ENCODE data around the gene KIF19.

Gene KIF19

DNA sequence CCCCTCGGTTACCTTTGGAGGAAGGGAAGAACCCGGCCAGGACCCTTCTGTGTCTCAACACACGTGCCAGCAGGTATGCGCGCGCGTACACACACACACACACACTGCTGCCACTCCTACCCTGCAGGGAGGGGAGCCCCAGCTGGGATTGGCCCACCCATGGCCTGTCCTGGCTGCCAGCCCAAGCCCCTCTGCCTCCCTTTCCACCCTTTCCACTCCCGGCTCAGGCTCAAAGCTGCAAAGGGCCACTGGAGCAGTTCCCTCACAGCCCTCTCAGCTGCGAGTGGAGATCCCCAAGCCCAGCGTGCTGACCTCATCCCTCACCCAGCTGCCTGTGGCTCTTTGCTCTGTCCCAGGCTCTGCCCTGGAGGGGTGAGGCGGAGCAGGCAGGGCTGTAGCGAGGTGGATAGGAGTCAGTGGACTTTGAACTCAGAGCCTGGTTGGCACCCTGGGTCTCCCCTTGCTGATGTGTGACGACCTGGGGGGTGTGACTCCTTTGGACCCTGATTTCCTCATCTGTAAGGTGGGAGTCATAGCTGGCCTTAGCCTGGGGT is 14.5 kb downstream of the KIF19 start:
- no peak for DNase-seq (ENCODE audit: low spot score)

DNA sequence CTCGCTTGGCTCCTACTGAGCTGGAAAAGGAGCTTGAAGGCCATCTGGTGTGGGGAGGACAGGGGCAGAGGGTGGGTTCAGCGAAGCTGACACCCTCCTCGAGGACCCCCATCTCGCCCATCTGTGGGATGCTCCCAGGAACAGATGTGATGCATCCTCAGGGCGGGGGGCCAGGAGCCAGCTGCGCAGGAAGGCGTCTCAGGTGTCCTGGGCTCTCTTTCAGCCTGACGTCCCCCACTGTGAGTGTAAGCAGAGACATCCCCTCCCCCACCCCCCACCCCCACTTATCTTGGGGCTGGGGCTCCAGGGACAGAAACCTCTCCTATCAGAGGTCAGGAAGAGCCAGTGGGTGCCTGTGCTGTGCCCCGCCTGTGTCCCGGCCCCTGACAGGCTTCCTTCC is 16.2 kb downstream of the KIF19 start:
- DNase-seq (ENCODE audit: low spot score), result no peak

DNA sequence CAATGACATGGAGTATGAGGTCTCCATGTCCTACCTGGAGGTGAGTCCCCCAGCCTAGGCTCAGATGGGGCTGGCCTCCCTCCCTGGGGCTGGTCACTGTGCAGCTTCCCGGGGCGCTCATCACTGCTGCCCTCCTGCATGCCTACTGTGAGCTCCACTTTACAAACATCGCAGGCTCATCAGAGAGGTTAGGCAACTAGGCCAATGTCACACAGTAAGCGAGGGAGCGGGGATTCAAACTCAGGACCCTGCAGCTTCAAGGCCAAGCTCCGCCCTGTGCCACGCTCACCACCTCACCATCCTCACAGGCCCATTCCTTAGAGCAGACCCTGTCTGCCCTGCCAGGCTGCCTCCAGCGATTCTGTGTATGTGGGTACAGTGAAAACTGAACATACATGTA is 17.1 kb downstream of the KIF19 start:
- DNase-seq (ENCODE audit: low spot score), result no peak

DNA sequence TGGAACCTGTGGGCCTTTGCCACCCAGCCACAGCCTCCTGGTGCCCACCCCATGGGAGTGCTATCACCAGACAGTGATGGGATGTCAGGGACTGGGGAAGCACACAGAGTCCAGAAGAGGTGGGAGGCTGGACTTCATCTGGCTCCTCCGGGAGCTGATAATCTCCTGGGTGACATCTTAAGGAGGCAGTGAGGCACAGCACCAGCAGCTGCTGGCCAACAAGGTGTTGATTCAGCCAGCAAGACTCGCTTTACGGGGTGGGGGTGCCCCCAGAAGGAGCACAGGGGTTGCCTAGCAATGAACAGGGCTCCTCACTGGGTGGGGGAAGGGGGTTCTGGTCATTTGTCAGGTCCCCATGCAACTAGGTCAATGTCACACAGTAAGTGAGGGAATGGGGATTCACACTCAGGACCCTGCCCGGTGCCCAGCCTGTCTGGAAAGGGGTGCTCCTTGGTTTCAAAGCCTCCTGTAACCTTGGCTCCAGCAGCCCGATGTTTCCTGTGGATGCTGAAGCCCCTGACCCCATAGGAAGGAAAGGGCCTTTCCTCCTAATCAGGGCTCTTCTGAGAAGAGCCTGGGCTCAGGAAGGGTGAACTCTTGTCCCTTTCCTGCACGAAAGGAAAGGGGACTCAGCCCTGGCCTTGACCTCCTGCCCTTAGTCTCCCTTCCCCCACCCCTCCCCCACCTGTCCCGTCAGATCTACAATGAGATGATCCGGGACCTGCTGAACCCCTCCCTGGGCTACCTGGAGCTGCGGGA is 17.7 kb downstream of the KIF19 start:
- no peak for DNase-seq (ENCODE audit: low spot score)

DNA sequence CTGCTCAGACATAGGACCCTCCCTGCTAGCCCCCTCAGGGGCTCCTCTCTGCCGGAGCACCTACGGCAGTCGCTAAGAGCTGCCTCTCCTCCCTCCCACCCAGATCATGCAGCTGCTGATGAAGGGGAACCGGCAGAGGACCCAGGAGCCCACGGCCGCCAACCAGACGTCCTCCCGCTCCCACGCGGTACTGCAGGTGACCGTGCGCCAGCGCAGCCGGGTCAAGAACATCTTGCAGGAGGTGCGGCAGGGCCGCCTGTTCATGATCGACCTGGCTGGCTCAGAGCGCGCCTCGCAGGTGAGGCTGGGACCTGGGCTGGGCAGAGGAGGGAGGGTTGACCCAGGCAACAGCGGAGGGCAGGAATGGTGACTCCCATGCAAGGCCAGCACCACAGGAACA is 18.6 kb downstream of the KIF19 start:
- no peak for DNase-seq (ENCODE audit: low spot score)

DNA sequence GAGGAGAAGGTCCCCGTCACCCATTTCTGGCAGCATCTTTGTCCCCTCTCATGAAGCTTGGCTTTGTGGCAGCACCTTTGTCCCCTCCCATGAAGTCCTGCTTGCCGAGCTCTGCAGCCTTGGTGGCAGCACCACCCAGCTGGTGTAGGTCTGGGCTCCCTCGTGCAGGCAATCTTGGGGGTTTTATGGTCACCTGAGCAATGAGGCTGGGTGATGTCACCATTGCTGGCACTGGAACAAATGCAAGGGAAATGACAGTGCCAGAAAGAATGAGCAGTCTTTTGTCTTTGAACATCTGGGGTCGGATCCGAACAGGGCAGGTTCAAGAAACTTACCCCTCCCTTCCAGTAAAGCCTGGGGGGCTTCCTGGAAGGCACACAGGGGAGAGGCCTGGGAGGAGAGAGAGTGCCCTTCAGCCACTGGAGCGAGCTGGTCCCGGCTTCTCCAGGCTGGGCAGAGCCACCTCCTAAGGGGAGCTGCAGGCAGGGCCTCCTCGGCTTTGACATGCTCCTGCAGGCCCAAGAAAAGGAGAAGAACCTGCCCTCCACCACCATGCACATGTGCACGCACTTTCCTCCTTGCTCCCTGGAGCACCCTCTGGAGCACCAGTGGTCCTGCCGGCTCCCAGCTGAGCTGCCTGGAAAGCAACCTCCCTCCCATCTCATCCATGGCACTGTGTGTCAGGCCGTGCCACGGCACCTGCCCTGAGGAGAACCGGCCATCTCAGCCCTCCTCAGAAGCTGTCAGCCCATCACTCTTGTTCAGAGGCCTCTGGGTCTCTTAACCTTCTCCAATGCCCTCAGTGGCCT is 19.6 kb downstream of the KIF19 start:
- DNase-seq (ENCODE audit: low spot score), result no peak

DNA sequence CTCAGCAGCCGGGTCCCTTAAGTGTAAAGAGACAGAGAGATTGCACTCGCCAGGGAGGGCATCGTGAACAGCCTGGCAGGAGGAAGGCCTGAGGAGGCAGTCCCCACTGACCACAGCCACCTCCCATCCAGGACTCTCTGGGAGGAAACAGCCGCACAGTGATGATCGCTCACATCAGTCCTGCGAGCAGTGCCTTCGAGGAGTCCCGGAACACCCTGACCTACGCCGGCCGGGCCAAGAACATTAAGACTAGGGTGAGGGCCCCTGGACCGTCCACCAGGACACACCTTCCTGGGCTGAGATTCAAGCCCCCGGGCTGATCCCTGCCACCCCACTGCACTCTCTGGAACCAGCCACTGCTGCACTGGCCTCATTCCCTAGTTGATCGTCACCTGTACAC is 21.6 kb downstream of the KIF19 start:
- DNase-seq (ENCODE audit: low spot score), result no peak

DNA sequence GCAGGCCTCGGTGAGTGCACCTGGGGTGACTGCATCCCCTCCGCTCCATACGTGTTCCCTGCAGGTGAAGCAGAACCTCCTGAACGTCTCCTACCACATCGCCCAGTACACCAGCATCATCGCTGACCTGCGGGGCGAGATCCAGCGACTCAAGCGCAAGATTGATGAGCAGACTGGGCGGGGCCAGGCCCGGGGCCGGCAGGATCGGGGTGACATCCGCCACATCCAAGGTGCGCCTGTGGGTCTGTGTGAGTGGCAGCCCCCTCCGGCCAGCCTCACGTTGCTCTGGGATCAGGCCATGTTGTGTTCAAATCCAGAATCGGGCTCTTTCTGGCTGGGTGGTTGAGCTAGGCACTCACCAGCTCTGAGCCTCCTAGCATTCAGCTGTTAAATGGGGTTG is 23.1 kb downstream of the KIF19 start:
- DNase-seq (ENCODE audit: low spot score), result no peak

DNA sequence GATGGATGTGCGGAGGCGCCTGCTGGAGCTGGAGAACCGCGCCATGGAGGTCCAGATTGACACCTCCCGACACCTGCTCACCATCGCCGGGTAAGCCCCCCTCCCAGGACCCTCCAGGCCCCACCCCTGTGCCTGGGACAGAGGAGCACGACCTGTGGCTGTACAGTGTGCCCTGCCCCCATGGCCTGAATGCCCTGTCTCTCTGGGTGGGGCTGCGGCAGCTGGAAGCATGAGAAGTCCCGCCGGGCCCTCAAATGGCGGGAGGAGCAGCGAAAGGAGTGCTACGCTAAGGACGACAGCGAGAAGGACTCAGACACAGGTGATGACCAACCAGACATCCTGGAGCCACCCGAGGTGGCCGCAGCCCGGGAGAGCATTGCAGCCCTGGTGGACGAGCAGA is 24.5 kb downstream of the KIF19 start:
- no peak for DNase-seq (ENCODE audit: low spot score)

DNA sequence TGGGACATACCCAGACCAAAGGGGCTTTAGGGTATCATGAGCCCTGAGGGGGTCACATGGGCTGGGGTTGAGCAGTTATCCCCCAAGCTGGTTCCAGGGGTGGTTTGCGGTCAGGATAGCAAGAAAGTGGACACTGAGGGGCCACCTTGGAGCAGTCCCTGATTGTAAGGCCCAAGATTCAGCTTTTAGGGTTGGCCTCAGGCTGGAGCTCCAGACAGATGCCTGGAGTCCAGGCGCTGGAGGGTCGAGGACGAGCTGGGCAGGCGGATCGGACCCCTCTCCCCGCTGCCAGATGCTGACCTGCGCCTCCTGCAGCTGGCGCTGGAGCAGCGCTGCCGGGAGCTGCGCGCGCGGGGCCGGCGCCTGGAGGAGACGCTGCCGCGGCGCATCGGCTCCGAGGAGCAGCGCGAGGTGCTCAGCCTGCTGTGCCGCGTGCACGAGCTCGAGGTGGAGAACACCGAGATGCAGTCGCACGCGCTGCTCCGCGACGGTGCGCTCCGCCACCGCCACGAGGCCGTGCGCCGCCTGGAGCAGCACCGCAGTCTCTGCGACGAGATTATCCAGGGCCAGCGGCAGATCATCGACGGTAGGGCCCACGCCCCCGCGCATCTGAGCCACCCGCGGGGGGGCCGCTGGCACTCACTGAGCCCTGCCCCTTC is 25.7 kb downstream of the KIF19 start:
- DNase-seq (ENCODE audit: low spot score), result no peak

DNA sequence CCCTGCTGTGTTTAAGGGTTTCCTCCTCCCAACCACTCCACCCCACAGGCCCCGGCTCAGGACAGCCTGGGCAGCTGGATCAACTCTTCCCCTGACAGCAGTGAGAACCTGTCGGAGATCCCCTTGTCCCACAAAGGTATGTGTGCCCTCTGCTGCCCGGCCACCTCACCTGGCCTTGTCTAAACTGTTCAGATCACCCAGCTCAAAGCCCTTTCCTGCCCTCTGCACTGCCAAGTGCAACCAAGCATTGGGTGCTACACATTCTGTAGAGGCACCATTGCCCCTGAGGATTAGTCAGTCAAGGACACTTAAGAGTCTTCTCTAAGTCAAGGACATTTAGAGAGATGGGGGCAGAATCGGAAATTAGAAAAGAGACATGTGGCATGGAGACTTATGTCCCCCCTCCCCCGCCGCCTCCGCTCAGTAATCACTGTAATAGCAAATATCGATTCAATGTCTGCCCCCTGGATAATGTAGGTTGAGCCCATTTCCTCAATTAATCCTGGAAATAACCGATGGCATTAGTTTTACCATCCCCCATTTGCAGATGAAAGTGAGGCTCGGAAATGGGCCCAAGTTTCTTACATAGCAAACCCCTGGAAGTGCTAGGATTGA is 27.5 kb downstream of the KIF19 start:
- no peak for DNase-seq (ENCODE audit: low spot score)

DNA sequence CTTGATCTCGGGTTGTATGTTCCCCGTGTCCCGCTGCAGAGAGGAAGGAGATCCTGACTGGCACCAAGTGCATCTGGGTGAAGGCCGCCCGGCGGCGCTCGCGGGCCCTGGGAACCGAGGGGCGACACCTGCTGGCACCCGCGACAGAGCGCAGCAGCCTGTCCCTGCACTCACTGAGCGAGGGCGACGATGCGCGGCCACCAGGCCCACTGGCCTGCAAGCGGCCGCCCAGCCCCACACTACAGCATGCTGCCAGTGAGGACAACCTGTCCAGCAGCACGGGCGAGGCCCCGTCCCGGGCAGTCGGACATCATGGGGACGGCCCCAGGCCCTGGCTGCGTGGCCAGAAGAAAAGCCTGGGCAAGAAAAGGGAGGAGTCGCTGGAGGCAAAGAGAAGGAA is 28.1 kb downstream of the KIF19 start:
- DNase-seq (ENCODE audit: low spot score), result no peak

DNA sequence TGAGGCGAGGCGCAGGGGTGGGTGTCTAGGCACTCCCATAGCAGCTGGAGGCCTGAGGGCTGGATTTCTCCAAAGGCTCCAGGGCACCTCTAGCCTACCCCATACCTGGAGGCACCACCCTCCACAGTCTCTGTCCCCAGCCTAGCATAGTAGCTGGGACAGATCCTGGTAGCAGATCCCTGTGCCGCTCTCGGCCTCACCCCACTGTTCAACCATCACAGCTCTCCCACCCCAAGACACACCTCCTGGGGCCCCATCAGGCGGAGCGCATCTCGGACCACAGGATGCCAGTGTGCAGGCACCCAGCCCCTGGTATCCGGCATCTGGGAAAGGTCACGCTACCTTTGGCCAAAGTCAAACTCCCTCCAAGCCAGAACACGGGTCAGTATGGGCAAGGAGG is 28.5 kb downstream of the KIF19 start:
- DNase-seq (ENCODE audit: low spot score), result no peak

DNA sequence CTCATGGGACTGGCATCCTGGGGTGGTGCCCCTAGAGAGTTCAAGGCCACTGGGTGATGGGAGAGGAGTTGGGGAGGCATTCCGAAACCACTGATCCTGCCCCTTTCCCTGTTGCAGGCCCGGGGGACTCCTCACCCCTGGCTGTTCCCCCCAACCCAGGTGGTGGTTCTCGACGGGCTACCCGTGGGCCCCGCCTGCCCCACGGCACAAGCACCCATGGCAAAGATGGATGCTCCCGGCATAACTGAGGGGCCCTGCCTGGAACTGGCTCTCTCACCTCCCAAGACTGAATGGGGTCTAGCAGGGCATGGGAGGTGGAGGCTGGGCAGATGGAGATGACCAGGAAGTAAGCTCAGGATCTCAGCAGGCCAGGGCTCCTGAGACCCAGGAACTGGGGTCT is 29.0 kb downstream of the KIF19 start:
- no peak for DNase-seq (ENCODE audit: low spot score)

DNA sequence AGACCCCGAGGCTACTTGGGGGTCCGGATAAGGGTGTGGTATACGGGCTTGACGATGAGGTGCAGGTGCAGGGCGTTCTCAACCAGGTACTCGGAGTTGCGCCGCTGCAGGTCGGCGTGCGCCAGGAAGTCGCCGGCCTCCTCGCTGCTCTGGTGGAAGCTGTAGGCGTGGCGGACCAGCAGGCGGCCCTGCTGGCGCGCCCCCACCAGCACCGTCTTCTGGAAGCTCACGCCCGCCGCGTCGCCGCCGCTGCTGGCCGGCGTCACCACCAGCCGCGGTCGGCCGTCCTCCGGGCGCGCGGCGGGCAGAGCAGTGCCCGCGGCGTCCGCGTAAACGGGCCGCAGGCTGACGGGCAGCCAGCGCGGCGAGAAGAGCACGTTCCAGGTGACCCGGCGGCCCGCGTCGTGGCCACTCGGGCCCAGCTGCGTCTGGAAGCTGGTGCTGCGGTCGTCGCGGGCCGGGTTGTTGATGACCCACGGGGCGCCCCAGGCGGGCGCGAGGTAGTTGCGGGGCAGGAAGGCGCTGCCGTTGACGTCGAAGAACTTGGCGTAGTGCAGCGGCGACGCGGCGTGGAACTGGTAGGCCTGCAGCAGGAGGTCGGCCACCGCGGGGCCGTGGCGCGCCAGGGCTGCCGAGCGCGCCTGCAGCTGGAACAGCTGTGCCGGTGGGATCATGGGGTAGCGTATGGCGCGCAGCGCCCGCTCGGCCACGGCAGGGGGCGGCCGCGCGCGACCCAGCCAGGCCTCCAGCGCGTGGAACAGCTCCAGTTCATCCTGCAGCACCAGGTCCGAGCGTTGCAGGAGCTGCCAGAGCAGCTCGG is 30.8 kb downstream of the KIF19 start:
- DNase-seq (ENCODE audit: low spot score), result no peak

DNA sequence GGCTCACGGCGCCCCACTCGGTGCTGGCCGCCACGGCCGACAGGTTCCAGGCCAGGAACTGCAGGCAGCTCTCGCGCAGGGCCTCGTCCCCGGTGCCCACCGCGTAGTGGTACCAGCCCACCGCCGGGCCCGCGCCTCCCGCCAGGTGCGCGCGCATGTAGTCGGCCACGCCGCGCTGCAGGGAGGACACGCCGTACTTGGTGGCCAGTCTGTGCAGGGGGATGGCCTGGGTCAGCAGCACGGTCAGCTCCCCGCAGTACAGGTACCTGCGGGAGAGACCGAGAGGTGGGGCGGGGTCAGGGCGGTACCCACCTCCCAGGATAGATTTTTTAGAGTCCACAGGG is 31.4 kb downstream of the KIF19 start:
- no peak for DNase-seq (ENCODE audit: low spot score)

DNA sequence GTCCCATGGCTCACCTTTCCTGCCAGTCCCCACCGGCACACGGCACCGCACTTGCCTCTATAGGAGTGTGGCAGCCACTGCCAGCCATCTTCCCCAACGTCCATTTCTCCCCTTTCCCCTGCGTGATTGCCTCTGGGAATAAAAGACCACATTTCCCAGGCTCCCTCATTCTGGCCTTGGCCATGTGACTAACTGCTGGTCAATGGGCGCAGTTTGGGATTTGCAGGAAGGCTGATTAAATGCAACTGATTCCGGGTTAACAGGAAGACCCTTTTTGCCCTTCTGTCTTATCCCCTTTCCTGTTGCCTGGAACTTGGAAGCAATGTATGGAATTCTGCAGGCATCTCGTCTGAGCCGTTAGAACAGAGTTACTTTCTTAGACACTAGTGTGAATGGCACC is 32.7 kb downstream of the KIF19 start:
- DNase-seq (ENCODE audit: low spot score), result no peak

DNA sequence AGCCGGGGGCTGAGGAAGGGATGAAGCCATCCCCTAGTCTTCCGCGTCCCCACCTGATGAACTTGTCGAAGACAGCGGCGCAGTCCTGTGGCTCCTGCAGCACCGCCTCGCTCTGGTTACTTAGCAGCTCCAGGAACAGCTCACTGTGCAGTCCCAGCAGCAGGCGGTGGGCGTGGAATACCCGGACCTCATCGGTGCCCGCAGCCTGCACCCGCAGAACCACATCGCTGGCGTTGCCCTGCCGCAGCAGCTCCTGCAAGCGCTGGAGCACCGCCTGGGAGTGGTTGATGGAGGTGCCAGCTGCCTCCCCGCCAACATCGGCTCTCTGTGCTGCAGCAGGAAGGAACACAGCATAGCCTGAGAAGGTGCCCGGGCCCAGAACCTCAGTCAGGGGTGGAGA is 33.9 kb downstream of the KIF19 start:
- no peak for DNase-seq (ENCODE audit: low spot score)

DNA sequence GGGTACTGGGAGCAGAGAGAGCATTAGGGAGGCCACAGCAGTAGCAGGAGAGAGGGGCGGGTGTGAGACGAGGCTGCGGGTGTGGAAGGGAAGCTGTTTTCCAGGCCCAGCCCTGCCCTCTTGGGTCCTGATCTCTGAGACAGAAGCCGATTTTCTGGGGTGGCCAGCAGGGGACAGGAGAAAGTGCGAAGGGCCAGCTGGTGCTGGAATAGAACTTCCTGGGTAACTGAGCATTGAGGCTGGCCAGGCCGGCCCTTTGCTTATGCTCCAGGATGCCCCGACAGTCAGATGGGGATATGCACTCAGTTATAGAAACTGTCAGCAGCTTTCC is 34.8 kb downstream of the KIF19 start:
- no peak for DNase-seq (ENCODE audit: low spot score)

DNA sequence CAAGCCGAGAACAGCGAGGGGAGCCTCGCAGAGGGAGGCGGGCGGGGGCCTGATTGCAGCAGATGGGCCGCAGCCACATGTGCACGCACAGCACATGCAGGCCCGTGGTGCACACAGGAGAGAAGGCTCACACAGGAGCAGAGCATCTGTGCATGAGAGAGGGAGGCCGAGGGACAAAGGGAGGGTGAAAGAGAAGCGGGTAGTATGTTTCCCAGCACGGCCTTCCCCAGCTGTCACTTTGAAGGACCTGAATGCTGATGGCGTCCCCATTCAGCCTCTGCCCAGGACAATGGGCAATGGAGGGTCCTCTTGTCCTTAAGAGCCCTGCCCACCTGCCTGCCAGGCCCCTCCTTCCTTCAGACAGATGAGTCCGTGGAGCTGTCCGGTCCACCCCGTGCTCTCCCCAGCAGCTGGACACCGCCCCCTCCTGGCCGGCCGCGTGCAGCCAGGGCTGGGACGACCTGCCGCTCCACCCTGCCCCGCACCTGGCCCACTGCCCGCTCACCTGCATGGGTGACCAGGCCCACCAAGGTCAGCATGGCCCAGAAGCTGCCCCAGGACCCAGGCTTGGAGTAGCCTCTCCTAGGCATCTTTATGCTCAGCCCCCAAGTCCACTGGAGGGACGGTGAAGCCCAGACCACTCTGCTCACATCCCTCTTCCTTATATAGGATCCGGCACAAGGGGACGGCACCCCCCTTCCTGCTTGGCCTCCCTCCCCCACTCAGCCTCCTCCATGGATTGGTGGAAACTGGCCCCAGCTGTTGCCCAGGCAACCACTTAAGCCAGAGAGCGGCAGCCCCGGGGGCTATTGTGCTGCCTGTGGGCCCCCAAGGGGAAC is 35.4 kb downstream of the KIF19 start, which contains the start of gene BTBD17:
Gene BTBD17 (minus strand): TSS at position 639 of the 839 bp plus-strand sequence. CDS start 49 bp downstream, at position 590.
- no peak for DNase-seq (ENCODE audit: low spot score)

DNA sequence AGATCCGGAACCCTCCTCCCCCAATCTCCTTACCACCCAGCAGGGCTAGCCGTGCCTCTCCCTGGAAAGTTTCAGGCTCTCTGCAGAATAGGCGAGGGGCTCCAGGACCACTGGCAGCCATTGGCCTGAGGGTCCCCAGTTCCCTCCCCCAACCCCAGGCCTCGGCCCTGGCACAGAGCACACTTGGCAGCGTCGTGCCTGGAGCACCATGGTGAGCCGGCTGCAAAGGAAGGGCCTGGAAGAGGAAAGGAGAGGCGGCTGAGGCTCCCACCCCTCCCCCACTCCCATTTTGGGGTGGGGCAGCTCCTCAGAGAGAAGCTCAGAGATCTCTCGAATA is 36.0 kb downstream of the KIF19 start:
- no peak for DNase-seq (ENCODE audit: low spot score)

Measured in hepatic stellate cell (primary cell).